PFSK-1 (cell line): Measurements from ENCODE around the gene NT5DC3.
A peak's percentile ranks its signal among the peaks of the same experiment; 100 is the strongest.

Experiments used
- FOXP2 ChIP-seq: optimal IDR thresholded peaks from 2 replicates; pipeline ENCODE3; 2011; ENCODE audit warnings: borderline replicate concordance, control low read depth, inconsistent platforms; ENCODE audit not compliant: insufficient read depth; ENCODE audit errors: extremely low read length, extremely low read depth
- POLR2AphosphoS5 ChIP-seq: IDR thresholded peaks from 2 replicates; pipeline ENCODE4 v1.6.1; 2012; ENCODE audit warnings: low read depth, mild to moderate bottlenecking, control low read depth, low read length, moderate library complexity
- REST ChIP-seq, 2 experiments: IDR thresholded peaks; 2 replicates each; pipeline versions ENCODE4 v1.6.1 to v1.8.0; 2011 to 2012; ENCODE audit warnings: low read depth in 2 of 2, low read length in 2 of 2, control low read depth in 1 of 2, inconsistent platforms in 1 of 2, mild to moderate bottlenecking in 1 of 2, moderate library complexity in 1 of 2; ENCODE audit not compliant: insufficient read depth in 1 of 2
- SIN3A ChIP-seq: IDR thresholded peaks from 2 replicates; pipeline ENCODE4 v1.6.1; 2012; ENCODE audit warnings: mild to moderate bottlenecking, low read length, moderate library complexity, borderline replicate concordance; ENCODE audit not compliant: insufficient read depth
- TAF1 ChIP-seq: IDR thresholded peaks from 2 replicates; pipeline ENCODE4 v1.6.1; 2012; ENCODE audit warnings: low read length, control low read depth, borderline replicate concordance; ENCODE audit not compliant: insufficient read depth

Gene NT5DC3

GRCh38 chr12:103846415-103846814 lies 5.4 kb upstream of the NT5DC3 start:
- no peak for TF ChIP-seq SIN3A
- TF ChIP-seq REST (IDR thresholded peaks at IDR 0.05; ENCODE audit: insufficient read depth in 1 of 2, low read depth in 2 of 2, low read length in 2 of 2), result no peak
- TF ChIP-seq FOXP2, result no peak
- no peak for TF ChIP-seq POLR2AphosphoS5
- TF ChIP-seq TAF1, result no peak

- TF ChIP-seq REST (IDR thresholded peaks at IDR 0.05; ENCODE audit: insufficient read depth in 1 of 2, low read depth in 2 of 2, low read length in 2 of 2), result no peak
- TF ChIP-seq FOXP2, result no peak
- TF ChIP-seq SIN3A, result no peak
These were observed 3.3 kb upstream of the NT5DC3 start for GRCh38 chr12:103844305-103844704.

- TF ChIP-seq TAF1, result no peak
- TF ChIP-seq REST (IDR thresholded peaks at IDR 0.05; ENCODE audit: insufficient read depth in 1 of 2, low read depth in 2 of 2, low read length in 2 of 2), result 0 out of 4 replicates have a peak, but pooled peaks of 1 of the 2 experiments have one; percentile 4
- TF ChIP-seq FOXP2, result no peak
- TF ChIP-seq POLR2AphosphoS5, result peak; percentile 64
- TF ChIP-seq SIN3A, result 0 out of 2 replicates have a peak, but pooled peaks have one; percentile 45
These were observed 903 bp upstream of the NT5DC3 start for GRCh38 chr12:103841690-103842584.

GRCh38 chr12:103840462-103840875 lies 565 bp downstream of the NT5DC3 start:
- TF ChIP-seq POLR2AphosphoS5 (no peak), TAF1 (no peak), SIN3A (no peak), REST (IDR thresholded peaks at IDR 0.05; ENCODE audit: insufficient read depth in 1 of 2, low read depth in 2 of 2, low read length in 2 of 2) (no peak), FOXP2 (no peak)
